ENCODE measurements around the gene MARF1. TPM values are rescaled to one million over a fixed set of nuclear protein-coding genes. Genes with fewer than 3 reads are reported as not detected.
"Not testable (repeated sequence)": the region's sequence is repeated elsewhere in the genome, so short reads cannot be mapped to it uniquely, and the experiment has no call there.

Gene MARF1
- total and polyA plus RNA-seq, 2 of the 8 experiments (the other 6 are each of a cell fraction or from before 2014, with no cell fraction given): 5.6 to 31.4 TPM

DNA sequence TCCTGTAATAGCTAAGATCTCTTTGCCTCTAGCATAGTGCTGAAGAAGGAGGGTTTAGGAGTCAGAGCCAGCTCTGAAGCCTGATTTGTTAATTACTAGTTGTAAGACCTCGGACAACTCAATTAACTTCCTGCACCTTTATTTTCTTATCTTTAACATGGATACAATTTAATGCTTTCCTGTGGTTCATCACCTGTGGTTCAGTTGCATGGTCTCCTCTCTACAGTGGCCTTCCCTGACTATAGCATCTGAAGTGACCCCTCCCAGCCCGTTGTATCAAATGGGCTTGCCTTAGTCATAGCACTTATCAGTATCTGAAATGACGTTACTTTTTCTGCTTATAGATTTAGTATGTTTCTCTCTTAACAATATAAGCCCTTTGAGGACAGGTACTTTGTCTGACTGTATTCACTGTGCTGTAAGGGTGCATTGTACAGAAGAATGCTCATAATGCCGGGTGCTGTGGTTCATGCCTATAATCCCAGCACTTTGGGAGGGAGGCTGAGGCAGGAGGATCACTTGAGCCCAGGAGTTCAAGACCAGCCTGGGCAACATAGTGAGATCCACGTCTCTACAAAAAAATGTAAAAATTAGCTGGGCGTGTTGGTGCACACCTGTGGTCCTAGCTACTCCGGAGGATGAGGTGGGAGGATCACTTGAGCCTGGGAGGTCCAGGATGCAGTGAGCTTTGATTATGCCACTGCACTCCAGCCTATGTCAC, 4.5 kb upstream of the MARF1 start (continued):
- TF ChIP-seq POLR2AphosphoS5 (IDR thresholded peaks at IDR 0.05; ENCODE audit: low read depth, low read length): no peak
- TF ChIP-seq BCL11A (IDR thresholded peaks at IDR 0.05; ENCODE audit: low read depth in 2 of 2, low read length in 2 of 2): no peak
- TF ChIP-seq BACH1 (IDR thresholded peaks at IDR 0.05; ENCODE audit: low read length): no peak

DNA sequence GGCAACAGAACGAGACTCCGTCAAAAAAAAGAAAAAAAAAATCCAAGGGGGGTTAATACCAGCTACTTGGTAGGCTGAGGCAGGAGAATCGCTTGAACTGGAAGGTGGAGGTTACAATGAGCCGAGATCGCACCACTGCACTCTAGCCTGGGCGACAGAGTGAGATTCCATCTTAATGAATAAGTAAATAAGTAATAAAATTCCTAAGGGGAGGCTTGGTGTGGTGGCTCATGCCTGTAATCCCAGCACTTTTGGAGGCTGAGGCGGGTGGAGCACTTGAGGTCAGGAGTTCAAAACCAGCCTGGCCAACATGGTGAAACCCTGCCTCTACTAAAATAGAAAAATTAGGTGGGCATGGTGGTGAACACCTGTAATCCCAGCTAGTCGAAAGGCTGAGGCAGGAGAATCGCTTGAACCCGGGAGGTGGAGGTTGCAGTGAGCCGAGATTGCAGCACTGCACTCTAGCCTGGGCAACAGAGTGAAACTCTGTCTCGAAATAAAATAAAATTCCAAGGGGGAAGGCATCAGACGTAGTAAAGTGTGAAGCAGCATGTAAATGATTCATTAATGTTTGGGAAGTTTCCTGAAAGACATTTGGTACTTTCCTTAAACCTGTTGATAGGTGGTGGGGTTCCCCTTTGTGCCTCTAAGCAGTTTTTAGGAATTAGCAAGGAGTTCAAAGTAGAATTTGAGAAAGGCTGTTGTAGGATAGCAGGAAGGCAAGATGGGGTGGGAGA, 3.8 kb upstream of the MARF1 start:
- H3K23ac ChIP-seq (ENCODE audit: insufficient read length); H4K20me1 ChIP-seq (replicated peaks in 1 of 2; ENCODE audit: control insufficient read depth in 1 of 2, insufficient read depth in 2 of 2, low read length in 2 of 2); DNase-seq (ENCODE audit: low read depth in 1 of 2, low spot score in 2 of 2); H2BK15ac ChIP-seq (ENCODE audit: low read length); H2AFZ ChIP-seq (ENCODE audit: low read length); H3K9me3 ChIP-seq (ENCODE audit: insufficient read depth in 2 of 2, low read depth in 1 of 2, low read length in 1 of 2); H4K91ac ChIP-seq (replicated peaks; ENCODE audit: insufficient read length, low read length); H2BK5ac ChIP-seq (ENCODE audit: low read depth, low read length); H3K79me2 ChIP-seq (ENCODE audit: control insufficient read depth in 1 of 2, insufficient read depth in 2 of 2, low read length in 2 of 2); CTCF ChIA-PET (ENCODE audit: partially characterized antibody); FAIRE-seq; H3K4me1 ChIP-seq (replicated peaks in 1 of 4; ENCODE audit: control insufficient read depth in 3 of 4, insufficient read depth in 4 of 4, low read length in 3 of 4); H3K4me3 ChIP-seq (ENCODE audit: extremely low read depth in 1 of 4, insufficient read depth in 2 of 4, low read depth in 3 of 4, low read length in 4 of 4); H4K8ac ChIP-seq (ENCODE audit: extremely low read depth, insufficient read depth, low read length); H3K14ac ChIP-seq (ENCODE audit: insufficient read length); H2BK20ac ChIP-seq (ENCODE audit: low read length); H3K56ac ChIP-seq (replicated peaks; ENCODE audit: insufficient read length, low read depth, low read length); H3K18ac ChIP-seq (ENCODE audit: extremely low read depth, low read length); H2BK12ac ChIP-seq (ENCODE audit: low read depth, low read length); H3K27ac ChIP-seq (ENCODE audit: low read depth, low read length); H3K9ac ChIP-seq (replicated peaks in 1 of 4; ENCODE audit: extremely low read depth in 1 of 4, low read depth in 3 of 4, low read length in 3 of 4); H3K27me3 ChIP-seq (replicated peaks in 1 of 4; ENCODE audit: control insufficient read depth in 3 of 4, extremely low read depth in 1 of 4, insufficient read depth in 3 of 4, low read length in 3 of 4); H2AK5ac ChIP-seq (ENCODE audit: low read depth, low read length); H3K4ac ChIP-seq (replicated peaks; ENCODE audit: insufficient read length, low read depth, low read length); POLR2A ChIA-PET (ENCODE audit: partially characterized antibody); H2BK120ac ChIP-seq (replicated peaks; ENCODE audit: low read depth, low read length); H3K36me3 ChIP-seq (ENCODE audit: control insufficient read depth in 2 of 4, insufficient read depth in 4 of 4, low read length in 3 of 4); H3K79me1 ChIP-seq (ENCODE audit: low read depth, low read length); H3K23me2 ChIP-seq (ENCODE audit: low read depth, low read length); H4K5ac ChIP-seq (ENCODE audit: insufficient read length, low read depth, low read length); H3K4me2 ChIP-seq (ENCODE audit: insufficient read depth in 1 of 2, low read depth in 2 of 2, low read length in 2 of 2): not testable (repeated sequence)
- 87% methylated on average over 12 of the region's 13 CpGs; no CpG with 5 or more reads in 1 of the 2 experiments for WGBS, 2 experiments (ENCODE audit: extremely low coverage in 1 of 2, insufficient coverage in 1 of 2, insufficient read length in 1 of 2, insufficient replicate concordance in 2 of 2, low coverage in 1 of 2, low lambda C conversion rate in 2 of 2, missing lambda C conversion rate in 1 of 2)

All from H1 (cell line).